ENCODE measurements around the gene DOCK1. TPM values are rescaled to one million over a fixed set of nuclear protein-coding genes. Genes with fewer than 3 reads are reported as not detected.

Gene DOCK1
- total RNA-seq, 1 donor from 2014 or later: 16.8 TPM

- H3K27ac ChIP-seq (replicated peaks): no peak overlapping the region
- no peak for TF ChIP-seq CTCF (IDR thresholded peaks at IDR 0.05; ENCODE audit: borderline replicate concordance)
- no peak overlapping the region for H3K4me3 ChIP-seq
- intact Hi-C loops (cut with micrococcal nuclease): no loop called here
- no peaks in the 10 kb centered on the region for H3K4me1 ChIP-seq
- no peak for DNase-seq
- peaks cover 9% of the 10 kb centered on the region for H3K36me3 ChIP-seq
- no peaks in the 10 kb centered on the region for H3K9me3 ChIP-seq (replicated peaks)
- no peaks in the 10 kb centered on the region for H3K27me3 ChIP-seq (ENCODE audit: low read depth)
These were observed 232.2 kb downstream of the DOCK1 start for GRCh38 chr10:127137391-127137790.

GRCh38 chr10:127142136-127142535, 236.9 kb downstream of the DOCK1 start:
- DNase-seq: no peak
- intact Hi-C loops (cut with micrococcal nuclease): no loop called here
- TF ChIP-seq CTCF (IDR thresholded peaks at IDR 0.05; ENCODE audit: borderline replicate concordance): no peak
- Histone ChIP-seq H3K27me3 (ENCODE audit: low read depth) (no peaks in the 10 kb centered on the region), H3K4me1 (no peaks in the 10 kb centered on the region), H3K4me3 (no peak overlapping the region), H3K9me3 (replicated peaks) (no peaks in the 10 kb centered on the region), H3K27ac (replicated peaks) (no peak overlapping the region), H3K36me3 (peaks cover 2% of the 10 kb centered on the region)

- no peak for DNase-seq
- H3K36me3 ChIP-seq: peaks cover 2% of the 10 kb centered on the region
- no peak for TF ChIP-seq CTCF (IDR thresholded peaks at IDR 0.05; ENCODE audit: borderline replicate concordance)
- H3K9me3 ChIP-seq (replicated peaks): no peaks in the 10 kb centered on the region
- no peak overlapping the region for H3K4me3 ChIP-seq
- H3K27ac ChIP-seq (replicated peaks): no peak overlapping the region
- H3K27me3 ChIP-seq (ENCODE audit: low read depth): no peaks in the 10 kb centered on the region
- intact Hi-C loops (cut with micrococcal nuclease): no loop called here
- H3K4me1 ChIP-seq: no peaks in the 10 kb centered on the region
These were observed 237.6 kb downstream of the DOCK1 start for GRCh38 chr10:127142856-127143255.

- no peak for TF ChIP-seq CTCF (IDR thresholded peaks at IDR 0.05; ENCODE audit: borderline replicate concordance)
- no peak for DNase-seq
- Histone ChIP-seq H3K4me1 (no peaks in the 10 kb centered on the region), H3K27me3 (ENCODE audit: low read depth) (no peaks in the 10 kb centered on the region), H3K9me3 (replicated peaks) (no peaks in the 10 kb centered on the region), H3K36me3 (peaks cover 2% of the 10 kb centered on the region), H3K4me3 (no peak overlapping the region), H3K27ac (replicated peaks) (no peak overlapping the region)
- intact Hi-C loops (cut with micrococcal nuclease): no loop called here
These were observed 239.9 kb downstream of the DOCK1 start for GRCh38 chr10:127145173-127145572.

GRCh38 chr10:127146661-127147060, 241.4 kb downstream of the DOCK1 start:
- H3K9me3 ChIP-seq (replicated peaks): no peaks in the 10 kb centered on the region
- H3K27me3 ChIP-seq (ENCODE audit: low read depth): no peaks in the 10 kb centered on the region
- no peak overlapping the region for H3K27ac ChIP-seq (replicated peaks)
- no peak overlapping the region for H3K4me3 ChIP-seq
- no peak for DNase-seq
- H3K4me1 ChIP-seq: no peaks in the 10 kb centered on the region
- H3K36me3 ChIP-seq: no peaks in the 10 kb centered on the region
- intact Hi-C loops (cut with micrococcal nuclease): no loop called here
- TF ChIP-seq CTCF (IDR thresholded peaks at IDR 0.05; ENCODE audit: borderline replicate concordance): no peak

Data from left ventricle myocardium inferior (tissue), 1 donor.